ENCODE measurements around the gene UXT.
"Not testable (repeated sequence)": the region's sequence is repeated elsewhere in the genome, so short reads cannot be mapped to it uniquely, and the experiment has no call there.

Gene UXT

GRCh38 chrX:47618923-47619485 is 40.0 kb downstream of the UXT start:
- no peak for DNase-seq (ENCODE audit: low read depth in 3 of 3)

- DNase-seq (ENCODE audit: low read depth in 3 of 3) = no peak
These were observed 44.4 kb downstream of the UXT start for GRCh38 chrX:47614618-47615017.

DNA sequence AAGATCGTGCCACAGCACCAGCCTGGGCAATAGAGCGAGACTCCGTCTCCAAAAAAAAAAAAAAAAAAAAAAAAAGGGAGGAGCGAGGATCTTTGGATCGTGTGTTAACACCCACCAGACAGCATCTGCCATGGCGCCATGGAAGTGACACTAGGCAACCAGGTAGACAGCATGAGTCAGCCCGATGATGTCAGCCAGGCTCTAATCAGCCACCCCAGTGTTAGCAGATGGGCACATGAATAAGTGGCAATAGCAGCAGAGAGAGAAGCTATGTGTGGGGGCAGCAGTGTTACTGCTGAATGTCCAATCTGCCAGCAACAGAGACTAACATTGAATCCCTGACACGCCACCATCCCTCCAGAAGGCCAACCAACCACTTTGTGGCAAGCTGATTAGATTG is 45.9 kb downstream of the UXT start:
- no peak for DNase-seq (ENCODE audit: low read depth in 3 of 3)

DNA sequence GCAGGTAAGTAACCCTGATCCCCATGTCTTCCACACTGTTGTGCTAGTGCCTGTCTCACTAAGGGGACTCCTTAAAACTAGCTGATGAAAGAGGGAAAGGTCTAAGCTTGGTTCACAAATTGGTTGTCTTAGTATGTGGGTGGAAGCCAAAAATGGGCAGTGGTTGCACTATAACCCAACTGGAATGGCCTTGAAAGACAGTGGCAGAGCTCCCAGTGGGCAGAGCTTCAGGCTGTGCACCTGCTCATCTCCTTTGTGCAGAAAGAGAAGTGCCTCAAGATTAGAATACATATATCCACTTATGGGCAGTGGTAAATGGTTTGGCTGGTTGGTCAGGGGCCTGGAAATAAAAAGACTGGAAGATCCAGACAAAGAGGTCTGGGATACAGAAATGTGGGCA is 46.6 kb downstream of the UXT start:
- DNase-seq (ENCODE audit: low read depth in 3 of 3) = no peak

GRCh38 chrX:47611926-47612325 is 47.1 kb downstream of the UXT start:
- DNase-seq (ENCODE audit: low read depth in 3 of 3) = no peak

- DNase-seq (ENCODE audit: low read depth in 3 of 3) = no peak
These were observed 47.5 kb downstream of the UXT start for GRCh38 chrX:47611489-47611888.

- DNase-seq (ENCODE audit: low read depth in 3 of 3) = no peak
These were observed 48.5 kb downstream of the UXT start for GRCh38 chrX:47610511-47610910.

- DNase-seq (ENCODE audit: low read depth in 3 of 3) = no peak
These were observed 50.7 kb downstream of the UXT start for GRCh38 chrX:47608130-47608810.

GRCh38 chrX:47607091-47607490 is 51.9 kb downstream of the UXT start:
- DNase-seq (ENCODE audit: low read depth in 3 of 3) = no peak

GRCh38 chrX:47605024-47605423 is 54.0 kb downstream of the UXT start:
- DNase-seq (ENCODE audit: low read depth in 3 of 3) = no peak

DNA sequence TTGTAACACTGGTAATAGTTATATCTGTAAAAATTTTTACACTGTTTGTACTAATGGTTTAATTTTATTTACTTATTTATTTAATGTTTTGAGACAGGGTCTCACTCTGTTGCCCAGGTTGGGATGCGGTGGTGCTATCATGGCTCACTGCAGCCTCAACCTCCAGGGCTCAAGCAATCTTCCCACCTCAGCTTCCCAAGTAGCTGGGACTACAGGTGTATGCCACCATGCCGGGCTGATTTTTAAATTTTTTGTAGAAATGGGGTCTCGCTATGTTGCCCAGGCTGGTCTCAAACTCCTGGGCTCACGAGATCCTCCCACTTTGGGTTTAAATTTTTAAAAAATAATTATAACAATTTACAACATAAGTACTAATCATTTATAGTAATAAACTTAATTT is 55.9 kb downstream of the UXT start:
- not testable (repeated sequence) for DNase-seq (ENCODE audit: low read depth in 3 of 3)

Measured in stimulated activated CD4-positive, alpha-beta T cell treated with anti-CD3 and anti-CD28 coated beads, TNF-alpha, amount 100 ng/mL, for 4 hours (primary cell).